SW 1271 (cell line): ENCODE results near the gene TMIE.
"Not testable (repeated sequence)": the region's sequence is repeated elsewhere in the genome, so short reads cannot be mapped to it uniquely, and the experiment has no call there.

ENCODE experiments used
- DNase-seq, 2 experiments: peaks; one replicate each; lab custom pipeline; 2025; lab: John Stamatoyannopoulos, UW

Gene TMIE

DNA sequence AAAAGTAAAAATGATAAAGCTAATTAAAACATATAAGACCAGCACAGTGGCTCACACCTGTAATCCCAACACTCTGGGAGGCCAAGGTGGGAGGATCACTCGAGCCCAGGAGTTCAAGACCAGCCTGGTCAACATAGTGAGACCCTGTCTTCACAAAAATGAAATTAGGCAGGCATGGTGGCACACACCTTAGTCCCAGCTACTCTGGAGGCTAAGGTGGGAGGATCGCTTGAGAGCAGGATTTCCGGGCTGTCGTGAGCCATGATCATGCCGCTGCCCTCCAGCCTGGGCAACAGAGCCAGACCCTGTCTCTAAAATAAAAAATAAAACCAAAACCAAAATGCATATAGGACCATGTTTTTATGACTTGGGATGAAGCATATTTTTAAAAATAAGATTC, 21.3 kb downstream of the TMIE start:
- no peak for DNase-seq

DNA sequence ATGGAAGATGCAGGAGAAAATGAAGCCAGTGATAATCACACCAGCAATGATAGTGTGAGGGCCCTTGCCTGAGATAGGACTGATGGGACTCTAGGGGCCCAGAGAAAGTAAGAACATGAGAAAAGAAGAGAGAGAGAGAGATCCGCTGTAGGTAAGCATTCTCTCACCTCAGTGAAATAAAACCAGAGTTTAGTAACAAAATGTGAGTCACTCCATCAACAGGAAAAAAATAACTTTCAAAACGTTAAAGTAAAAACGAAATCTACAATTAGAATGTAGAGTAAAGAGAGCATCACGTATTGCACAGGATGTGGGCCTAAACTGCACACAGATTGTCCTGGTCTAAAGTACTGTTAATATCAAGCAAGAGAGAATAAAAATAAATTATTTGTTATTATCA, 23.2 kb downstream of the TMIE start:
- no peak for DNase-seq

DNA sequence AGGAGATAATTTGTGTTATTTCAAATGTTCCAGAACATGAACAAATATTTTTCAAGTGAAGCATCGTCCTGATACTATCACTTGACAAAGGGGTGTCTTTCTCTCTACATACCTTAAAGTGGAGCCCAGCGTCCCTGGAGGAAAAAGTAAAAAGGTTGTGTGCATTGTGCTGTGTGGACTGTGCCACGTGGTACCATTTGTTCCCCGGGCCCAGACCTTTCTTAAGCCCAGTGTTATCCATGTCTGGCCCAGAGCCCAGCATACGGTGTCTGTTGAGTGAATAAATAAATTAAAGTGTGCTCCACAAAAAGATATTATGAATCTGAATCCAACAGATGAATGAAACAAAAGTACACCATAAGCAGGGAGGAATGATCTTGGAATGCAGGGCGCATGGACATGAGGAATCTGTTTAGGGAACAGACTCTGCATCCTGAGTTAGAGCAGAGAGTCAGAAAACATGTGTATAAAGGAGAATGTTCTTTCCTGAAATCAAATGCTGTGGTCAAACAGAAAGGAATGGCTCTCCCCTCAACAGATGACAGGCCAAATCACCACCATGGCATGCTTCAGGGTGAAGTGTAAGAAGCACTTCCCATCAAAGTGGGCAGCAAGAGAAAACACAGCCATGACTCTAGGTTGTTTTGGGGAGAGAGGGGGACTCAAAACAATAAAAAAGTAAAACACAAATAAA, 24.6 kb downstream of the TMIE start:
- no peak for DNase-seq

DNA sequence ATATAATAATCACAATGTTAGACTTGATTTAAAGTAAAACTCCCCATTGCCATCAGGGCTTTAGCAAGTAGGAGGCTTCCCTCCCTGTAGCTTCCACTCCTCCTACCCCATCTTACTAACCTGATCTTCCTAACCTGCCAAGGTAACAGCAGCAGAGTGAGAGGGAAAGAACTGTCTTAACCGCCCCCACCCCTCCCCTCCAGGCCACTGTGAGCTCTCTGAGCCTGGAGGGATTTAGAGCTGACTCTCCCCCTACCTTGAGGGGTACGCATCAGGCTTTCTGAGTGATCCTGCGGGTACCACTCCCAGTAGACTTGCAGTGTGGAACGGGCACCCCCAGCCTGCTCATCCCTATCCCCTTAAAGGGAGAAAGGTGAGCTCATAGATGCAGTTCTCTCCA, 27.8 kb downstream of the TMIE start:
- no peak for DNase-seq

DNA sequence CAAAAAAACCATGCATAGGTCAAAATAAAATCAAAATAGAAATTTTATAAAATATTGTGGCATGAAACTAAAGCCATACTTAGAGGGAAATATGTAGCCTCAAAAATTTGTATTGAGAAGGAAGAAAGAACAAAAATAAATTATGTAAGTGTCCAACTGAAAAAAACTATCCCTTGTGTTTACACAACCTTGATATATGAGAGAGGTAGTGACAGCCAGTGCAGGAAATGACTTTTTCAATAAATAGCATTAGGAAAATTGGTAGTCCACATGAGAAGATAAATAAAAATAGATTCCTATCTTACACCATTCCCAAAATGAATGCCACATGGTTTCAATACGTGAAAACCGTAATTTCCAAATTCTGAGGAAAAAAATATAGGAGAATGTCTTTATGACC, 29.6 kb downstream of the TMIE start:
- no peak for DNase-seq

DNA sequence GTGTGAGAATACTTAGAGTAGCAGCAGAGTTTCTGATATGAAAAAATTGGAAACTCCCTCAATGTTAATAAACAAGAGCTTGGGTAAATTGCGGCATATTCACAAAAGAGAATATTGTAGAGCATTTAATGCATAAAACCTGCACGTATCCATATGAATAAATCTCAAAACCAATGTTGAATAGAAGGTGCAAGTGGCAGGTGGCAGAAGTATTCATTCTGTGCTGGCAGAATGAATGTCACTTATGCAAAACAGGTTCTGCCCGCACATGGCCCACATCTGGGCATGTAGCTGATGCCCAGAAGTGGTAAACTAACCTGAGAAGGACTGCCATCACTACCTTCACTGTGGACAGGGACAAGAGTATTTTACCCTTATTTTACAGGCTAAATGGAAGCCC, 30.6 kb downstream of the TMIE start:
- no peak for DNase-seq

DNA sequence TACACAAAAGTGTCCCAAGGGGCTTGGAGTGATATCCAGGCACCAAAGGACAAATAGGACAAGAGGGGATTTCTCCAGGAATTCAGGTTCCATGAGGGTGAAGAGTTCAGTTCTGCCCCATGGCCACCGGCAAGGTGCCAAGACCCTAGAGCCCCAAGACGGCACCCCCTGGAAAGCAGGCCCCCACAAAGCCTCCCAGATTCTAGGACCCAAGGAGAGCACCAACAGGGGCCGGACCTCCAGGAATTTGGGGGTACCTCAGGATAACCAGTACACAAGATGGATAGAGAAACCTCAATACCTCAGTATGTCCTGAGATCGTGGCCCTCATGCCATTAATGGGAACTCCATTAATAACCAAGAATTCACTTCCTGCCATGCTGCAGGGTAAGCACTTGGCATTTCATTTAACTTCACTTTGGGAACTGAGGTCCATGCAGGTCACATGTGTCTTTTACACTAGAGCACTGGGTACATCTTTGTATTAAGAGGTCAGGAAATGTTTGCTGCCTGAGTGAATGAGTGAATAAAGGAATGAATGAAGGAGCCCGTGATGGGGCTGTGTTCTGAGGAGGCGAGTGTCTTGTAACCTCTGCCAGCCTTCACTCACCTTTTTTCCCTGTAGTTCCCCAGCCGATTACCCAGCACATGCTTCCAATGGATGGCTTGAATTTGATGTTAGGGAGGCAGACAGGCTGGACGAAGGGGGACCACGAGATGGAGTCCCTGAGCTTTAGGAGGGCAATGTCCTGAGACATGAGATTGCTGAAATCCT, 32.0 kb downstream of the TMIE start:
- no peak for DNase-seq

DNA sequence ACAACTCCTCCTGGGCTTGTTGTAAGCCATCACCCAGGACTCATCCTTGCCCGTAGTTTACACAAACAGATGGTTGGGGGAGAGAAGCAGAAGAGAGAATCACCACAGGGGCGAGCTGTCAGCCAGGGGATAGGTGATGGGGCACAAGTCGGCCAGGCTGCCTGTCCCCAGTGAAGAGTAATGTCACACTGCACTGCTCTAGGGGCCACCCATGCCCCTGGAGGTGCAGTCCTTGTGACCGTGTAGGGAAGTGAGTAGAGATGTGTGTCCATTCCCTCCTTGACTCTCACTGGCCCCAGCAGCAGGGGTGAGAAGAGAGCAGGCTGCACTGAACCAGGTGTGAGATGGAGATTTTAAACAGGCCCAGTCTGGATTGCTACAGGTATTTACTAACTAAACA, 33.6 kb downstream of the TMIE start:
- no peak for DNase-seq

DNA sequence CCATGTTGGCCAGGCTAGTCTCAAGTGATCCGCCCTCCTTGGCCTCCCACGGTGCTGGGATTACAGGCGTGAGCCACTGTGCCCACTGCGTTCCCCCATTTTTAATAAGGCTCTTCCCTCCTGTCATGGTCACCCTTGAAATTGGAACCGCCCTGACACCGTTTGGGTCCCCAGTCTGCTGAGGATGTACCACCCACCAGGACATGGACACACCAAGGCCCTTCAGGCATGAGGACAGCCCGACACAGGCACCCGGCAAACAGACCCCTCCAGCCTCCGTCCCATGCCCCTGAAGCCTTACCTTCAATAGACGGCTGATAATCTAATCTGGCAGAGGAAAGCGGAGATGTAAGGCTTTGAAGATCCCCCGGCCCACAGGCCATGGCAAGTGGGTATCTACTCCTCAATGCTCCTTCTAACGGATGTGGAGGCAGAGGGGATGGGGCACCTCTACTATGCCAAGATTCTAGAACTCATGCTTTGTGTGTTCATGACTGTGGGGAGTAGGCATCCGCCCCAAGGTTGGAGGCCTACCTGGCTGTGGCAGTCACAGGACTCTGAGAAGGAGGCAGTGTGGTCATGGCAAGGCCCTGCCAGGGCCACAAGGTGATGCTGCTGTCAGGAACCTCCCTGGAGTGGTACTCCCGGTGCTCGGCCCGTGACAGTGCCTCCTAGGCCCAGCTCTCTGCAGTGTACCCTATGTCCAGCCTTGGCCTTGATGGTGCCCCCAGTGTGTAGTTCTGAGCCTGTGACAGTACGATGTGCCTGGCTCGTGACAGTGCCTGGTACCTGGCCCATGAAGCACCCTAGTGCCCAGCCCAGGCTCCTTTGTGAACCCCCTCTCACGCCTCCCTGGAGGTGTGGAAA, 35.0 kb downstream of the TMIE start:
- DNase-seq, result no peak

DNA sequence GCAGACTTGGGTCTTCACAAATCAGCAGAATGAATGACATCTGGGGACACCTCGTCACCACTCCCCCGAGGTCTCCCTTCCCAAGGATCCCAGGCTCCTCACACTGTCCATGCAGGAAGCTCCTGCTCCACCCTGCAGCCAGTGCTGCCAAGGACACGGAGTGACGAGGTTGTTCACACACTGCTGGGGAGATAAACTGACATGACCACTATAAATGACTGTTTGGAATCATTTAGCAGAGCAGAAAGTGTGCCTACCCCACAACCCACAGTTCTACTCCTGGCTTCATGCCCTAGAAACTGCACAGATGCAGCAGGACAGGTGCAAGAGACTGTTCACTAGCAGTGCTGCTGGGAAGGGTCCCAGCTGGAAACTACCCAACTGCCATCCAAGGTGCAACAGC, 36.1 kb downstream of the TMIE start:
- DNase-seq, result no peak

DNA sequence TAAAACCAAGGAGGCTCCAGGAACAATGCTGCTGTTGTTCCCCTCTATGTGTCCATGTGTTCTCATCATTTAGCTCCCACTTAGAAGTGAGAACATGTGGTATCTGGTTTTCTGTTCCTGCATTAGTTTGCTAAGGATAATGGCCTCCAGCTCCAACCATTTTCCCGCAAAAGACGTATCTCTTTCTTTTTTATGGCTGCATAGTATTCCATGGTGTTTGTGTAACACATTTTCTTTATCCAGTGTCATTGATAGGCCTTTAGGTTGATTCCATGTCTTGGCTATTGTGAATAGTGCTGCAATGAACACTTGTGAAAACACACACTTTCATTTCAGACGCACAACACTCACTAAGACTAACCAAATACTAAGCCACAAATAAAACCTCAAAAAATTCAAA, 38.4 kb downstream of the TMIE start:
- DNase-seq, result not testable (repeated sequence)

DNA sequence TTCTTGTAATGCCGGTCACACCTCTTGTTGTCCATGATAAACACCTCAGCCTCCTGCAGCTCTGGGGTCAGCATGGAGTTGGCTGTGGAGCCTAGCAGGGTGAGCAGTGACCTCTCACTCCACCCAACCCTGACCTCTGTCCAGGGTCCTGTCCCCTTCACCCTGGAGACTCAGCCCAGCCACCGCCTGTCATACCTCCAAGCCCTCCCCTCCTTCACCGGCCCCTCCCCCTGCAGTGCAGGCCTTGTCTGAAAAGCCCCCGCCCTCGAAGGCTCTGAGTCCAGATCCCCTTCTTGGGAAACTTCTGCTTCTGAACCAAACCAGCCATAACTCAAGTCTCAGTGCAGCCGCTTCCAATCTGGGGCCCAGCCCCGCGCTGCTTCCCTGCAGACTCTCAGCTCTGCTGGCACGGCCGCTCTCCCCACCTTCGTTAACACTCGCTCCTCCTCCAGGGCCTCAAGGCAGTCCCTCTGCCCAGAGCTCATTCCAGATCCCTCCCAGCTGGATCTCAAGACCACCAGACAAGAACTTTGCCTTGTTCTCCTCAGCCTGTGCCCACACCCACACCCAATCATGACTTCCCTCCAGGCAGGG, 41.9 kb downstream of the TMIE start:
- DNase-seq, result no peak

DNA sequence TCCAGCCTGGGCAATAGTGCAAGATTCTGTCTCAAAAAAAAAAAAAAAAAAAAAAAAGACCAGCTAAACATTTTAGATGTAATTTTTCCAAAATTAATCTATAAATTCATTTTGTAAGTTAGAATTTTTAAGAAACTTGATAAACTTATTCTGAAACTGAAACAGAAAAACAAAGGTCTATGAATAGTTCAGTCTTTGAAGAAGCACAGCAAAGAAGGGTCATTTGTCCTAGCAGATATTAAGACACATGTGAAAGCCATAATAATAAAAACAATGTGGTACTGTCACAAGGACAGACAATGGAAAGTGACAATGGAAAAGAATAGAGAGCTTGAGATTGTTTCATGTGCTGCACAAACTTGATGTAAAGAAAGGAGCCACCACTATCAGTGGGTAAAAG, 45.5 kb downstream of the TMIE start:
- no peak for DNase-seq

DNA sequence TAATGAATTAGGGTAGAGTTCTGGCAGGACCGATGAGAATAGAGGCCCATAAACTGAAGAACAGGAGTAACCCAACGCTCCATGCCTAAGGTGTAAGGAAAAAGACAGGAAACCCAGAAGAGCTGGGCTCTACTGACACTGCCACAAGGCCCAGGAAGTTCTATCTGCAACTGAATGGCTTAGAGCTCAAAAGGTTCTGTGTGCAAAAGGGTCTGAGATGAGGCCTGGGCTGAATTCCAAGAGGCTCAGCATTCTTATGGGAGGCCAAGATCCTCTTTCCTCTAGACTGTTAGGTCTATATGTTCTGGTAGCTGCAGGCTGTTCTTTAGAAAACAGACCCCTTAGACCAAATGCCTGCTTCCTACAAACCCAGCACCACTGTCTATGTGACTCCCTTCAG, 47.0 kb downstream of the TMIE start:
- DNase-seq, result no peak

DNA sequence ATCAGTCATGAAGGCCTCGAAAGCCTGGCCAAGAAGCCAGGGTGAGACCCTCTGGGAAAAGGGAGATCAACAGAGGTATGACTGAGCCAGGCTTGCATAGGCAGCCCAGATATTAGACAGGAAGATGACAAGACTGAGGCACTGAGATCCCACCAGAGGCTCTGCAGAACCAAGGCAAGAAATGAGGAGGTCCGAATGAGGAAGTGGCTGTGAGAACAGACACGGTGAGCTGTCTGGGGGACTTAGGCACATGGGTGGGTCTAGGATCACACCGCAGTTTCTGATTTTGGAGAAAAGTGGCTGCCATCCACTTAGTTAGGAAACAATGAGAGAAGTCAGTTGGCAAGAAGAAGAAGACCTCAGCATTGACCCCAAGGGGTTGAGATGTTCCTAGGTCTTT, 47.9 kb downstream of the TMIE start:
- no peak for DNase-seq

DNA sequence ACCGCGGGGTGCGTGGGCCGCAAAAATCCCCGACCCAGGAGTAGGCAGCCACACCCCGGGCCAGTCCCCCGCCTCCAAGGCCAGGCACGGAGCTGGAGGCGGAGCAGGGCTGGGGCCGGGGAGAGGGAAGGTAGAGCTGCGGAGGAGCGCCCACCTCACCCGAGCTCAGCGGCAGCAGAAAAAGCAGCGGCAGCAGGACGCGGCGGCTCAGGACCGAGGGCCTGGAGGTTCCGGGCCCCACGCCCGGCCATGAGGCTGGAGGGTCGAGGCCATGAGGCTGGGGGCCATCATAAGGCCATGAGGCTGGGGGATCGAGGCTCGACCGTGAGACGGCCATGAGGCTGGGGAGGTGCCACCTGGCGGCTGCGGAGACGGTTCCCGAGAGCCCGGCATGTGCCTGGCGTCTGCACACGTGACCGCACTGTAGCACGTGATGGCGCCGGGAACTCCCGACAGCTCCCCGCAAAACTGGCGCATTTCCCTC, 49.4 kb downstream of the TMIE start:
- no peak for DNase-seq

DNA sequence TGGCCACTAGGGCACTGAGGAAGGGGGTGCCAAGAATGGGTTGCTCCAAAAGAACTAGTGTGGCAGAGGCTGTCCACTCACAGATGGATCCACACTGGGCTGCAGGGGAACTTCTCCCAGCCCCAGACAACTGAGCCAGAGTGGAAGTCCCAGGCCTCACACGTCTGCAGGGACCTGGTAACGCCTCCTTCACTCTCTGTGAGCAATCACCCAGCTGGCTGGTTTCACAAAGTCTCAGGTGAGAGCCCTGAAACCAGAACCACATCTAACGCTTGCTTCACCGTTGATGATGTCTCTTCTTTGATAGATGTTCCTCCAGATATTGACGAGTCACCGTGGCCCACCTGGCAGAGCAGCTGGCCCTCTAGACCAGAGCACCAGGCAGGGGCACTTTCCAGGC, 51.9 kb downstream of the TMIE start:
- DNase-seq, result not testable (repeated sequence)

DNA sequence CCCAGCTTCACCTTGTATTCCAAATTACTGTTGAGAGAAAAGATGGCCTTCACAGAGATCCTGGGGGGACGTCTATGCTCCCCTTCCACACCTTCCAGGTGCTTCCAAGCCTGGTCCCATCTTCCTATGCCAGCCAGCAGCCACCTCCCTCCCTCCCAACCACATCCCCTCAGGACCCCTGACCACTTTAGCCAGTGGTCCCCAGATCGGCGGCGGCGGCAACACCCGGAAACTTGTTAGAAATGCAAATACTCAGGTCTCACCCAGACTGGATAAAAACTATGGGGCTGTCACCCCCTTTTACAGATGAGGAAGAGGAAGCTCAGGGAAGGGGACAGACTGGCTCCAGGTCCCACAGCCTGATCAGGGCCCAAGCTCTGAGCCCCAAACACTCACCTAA, 54.5 kb downstream of the TMIE start:
- DNase-seq, result no peak

DNA sequence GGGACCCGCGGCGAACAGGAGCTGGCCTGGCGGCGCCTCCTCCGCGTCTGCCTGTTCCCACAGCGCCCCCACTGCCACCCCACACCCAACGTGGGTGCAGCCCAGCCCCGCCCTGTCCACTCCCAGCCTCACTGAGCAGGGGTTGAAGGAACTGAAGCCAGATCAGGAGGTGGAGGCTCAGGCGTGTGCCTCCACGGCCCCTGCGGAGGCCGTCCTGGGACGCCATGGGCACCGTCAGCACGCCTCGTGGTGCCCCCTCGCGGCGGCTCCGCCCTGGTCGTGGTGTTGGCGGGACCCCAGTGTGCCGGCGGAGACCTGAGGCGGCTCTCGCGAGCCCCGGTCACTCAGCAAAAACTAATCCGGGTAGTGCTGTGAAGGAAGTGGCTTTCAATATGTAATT, 55.5 kb downstream of the TMIE start:
- no peak for DNase-seq

DNA sequence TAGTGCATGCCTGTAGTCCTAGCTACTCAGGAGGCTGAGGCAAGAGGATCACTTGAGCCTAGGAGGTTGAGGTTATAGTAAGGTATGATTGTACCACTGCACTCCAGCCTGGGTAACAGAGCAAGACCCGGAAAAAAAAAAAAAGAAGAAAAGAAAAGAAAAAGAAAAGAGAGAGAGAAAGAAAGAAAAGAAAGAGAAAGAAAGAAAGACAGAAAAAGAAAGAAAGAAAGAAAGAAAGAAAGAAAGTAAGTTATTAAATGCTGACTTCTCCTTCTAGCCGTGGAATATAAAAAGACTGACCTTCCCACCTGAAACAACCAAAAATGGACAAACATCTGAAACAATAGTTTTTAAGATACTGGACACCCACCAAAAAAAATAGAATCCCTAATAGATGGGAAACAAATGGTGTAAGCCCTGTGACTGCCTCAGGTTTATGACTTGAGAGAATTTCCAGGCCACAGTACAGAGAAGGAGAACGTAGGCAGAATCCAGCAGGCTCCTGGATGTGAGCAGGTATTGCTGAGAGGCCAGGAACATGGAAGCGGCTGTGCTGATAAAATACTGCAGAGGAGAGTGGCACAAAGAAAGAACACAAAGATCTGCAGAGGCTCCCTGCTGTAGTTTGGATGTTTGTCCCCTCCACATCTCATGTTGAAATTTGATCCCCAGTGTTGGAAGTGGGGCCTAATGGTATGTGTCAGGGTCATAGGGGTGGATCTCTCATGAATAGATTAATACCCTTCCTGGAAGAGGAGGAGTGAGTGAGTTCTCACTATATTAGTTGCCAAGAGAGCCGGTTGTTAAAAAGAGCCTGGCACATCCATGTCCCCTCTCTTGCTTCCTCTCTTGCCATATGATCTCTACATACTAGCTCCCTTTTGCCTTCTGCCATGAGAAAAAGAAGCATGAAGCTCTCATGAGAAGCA, 58.3 kb downstream of the TMIE start:
- DNase-seq, result no peak
